H1 (cell line): ENCODE data around the gene KDELR1. TPM values are rescaled to one million over a fixed set of nuclear protein-coding genes. Genes with fewer than 3 reads are reported as not detected.
A peak's percentile ranks its signal among the peaks of the same experiment; 100 is the strongest.

Source experiments
- CHD2 ChIP-seq: IDR thresholded peaks from 2 replicates; pipeline ENCODE4 v1.6.1; 2012; ENCODE audit warnings: low read length, improper control_type of control experiment
- polyA plus RNA-seq, 7 experiments: library from polyadenylated mRNA; depleted of rRNA in 3 of 7; stranded (reverse) in 5 of 7; unstranded in 2 of 7; fragments of >200 nt in 5 of 7; fragments of 200-250 nt in 2 of 7; gene quantifications; 1 replicate in 5 of 7; 2 replicates in 1 of 7; 4 replicates in 1 of 7; pipeline versions ENCODE4 v1.2.1 to v1.2.3, GENCODE V29; 2011 to 2013; ENCODE audit warnings: missing spikeins in 2 of 7, mixed read lengths in 2 of 7
- total RNA-seq: library from RNA; stranded (reverse); fragmentation: NEBNext Ultra II Directional; extraction: Animal tissue kit (Norgen Biotek cat#: 25700); gene quantifications from 2 replicates; pipeline ENCODE4 v1.2.1, GENCODE V29; 2021

Gene KDELR1
- total and polyA plus RNA-seq, 2 of the 8 experiments (the other 6 are each of a cell fraction or from before 2014, with no cell fraction given) = 225 to 231 TPM

DNA sequence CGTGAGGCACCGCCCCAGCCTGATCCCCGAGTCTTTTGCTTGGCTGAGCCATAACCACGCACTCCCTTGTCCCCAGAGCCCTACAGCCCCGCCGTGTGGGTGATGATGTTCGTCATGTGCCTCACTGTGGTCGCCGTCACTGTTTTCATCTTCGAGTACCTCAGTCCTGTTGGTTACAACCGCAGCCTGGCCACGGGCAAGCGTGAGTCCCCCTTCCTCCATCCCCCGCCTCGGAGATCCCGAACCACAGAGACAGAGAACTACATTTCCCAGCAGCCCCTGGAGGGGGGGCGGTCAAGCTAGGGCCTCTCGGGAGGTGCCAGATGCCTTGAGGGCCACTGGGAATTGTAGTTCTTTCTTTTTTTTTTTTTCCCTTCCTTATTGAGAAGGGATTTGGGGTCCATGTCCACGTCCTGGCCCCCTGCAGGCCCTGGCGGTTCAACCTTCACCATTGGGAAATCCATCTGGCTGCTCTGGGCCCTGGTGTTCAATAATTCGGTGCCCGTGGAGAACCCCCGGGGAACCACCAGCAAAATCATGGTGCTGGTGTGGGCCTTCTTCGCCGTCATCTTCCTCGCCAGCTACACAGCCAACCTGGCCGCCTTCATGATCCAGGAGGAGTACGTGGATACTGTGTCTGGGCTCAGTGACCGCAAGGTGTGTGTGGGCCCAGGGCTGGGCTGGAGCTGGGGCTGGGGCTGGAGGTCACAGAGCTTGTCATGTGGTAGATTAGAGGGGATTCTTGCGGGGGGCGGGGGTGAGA, 28.0 kb upstream of the KDELR1 start (continued):
- TF ChIP-seq CHD2 = peak; percentile 30; the same call in 1 of the 2 replicates
